NB4 (cell line): ENCODE measurements around the gene ATAD1.

Experiments used
- CTCF ChIP-seq: IDR thresholded peaks from one replicate; pipeline ENCODE4 v1.5.1; 2012; ENCODE audit warnings: low read depth, low read length
- MYC ChIP-seq: IDR thresholded peaks from 2 replicates; pipeline ENCODE4 v1.6.1; 2011; ENCODE audit warnings: low read depth, low read length

DNA sequence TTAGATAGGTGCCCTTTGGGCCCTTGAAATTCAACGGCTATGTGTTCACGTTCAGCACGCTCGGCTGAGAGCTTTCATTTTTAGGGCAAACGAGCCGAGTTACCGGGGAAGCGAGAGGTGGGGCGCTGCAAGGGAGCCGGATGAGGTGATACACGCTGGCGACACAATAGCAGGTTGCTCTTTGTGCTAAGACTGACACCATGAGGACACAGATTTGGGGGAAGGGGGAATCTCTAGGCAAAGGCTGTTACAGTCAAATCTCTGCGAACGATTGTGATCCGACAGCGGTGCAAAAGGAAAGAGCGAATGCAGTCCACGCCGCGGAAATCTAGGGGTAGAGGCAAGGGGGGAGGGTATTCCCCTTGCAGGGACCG is 44.6 kb upstream of the ATAD1 start:
- no peak for TF ChIP-seq CTCF
- TF ChIP-seq MYC = no peak
